ENCODE results near the gene TRAM2.

Gene TRAM2

GRCh38 chr6:52617087-52617486 lies 40.2 kb upstream of the TRAM2 start:
- TF ChIP-seq TCF12 (IDR thresholded peaks at IDR 0.05; ENCODE audit: low read depth) (no peak), CREB1 (IDR thresholded peaks at IDR 0.05; ENCODE audit: low read depth) (no peak), ZBTB7A (IDR thresholded peaks at IDR 0.05; ENCODE audit: low read depth) (no peak), FOXM1 (IDR thresholded peaks at IDR 0.05; ENCODE audit: borderline replicate concordance, low read depth) (no peak)

- TF ChIP-seq USF1 (IDR thresholded peaks at IDR 0.05) (no peak), REST (IDR thresholded peaks at IDR 0.05; ENCODE audit: low read depth) (no peak), RAD21 (IDR thresholded peaks at IDR 0.05; ENCODE audit: low read depth) (no peak), CEBPB (IDR thresholded peaks at IDR 0.05) (no peak), YY1 (IDR thresholded peaks at IDR 0.05; ENCODE audit: low read depth) (no peak), MAX (IDR thresholded peaks at IDR 0.05) (no peak), EP300 (IDR thresholded peaks at IDR 0.05; ENCODE audit: borderline replicate concordance) (no peak), NFIC (IDR thresholded peaks at IDR 0.05) (no peak), EGR1 (IDR thresholded peaks at IDR 0.05) (no peak), FOXM1 (IDR thresholded peaks at IDR 0.05; ENCODE audit: borderline replicate concordance, low read depth) (no peak), CREB1 (IDR thresholded peaks at IDR 0.05; ENCODE audit: low read depth) (no peak), ZBTB7A (IDR thresholded peaks at IDR 0.05; ENCODE audit: low read depth) (no peak), TAF1 (IDR thresholded peaks at IDR 0.05; ENCODE audit: low read depth) (no peak), TEAD4 (IDR thresholded peaks at IDR 0.05) (no peak), TCF12 (IDR thresholded peaks at IDR 0.05; ENCODE audit: low read depth) (no peak)
These were observed 39.3 kb upstream of the TRAM2 start for GRCh38 chr6:52616059-52616690.

- TF ChIP-seq RAD21 (IDR thresholded peaks at IDR 0.05; ENCODE audit: low read depth) = no peak
- TF ChIP-seq CEBPB (IDR thresholded peaks at IDR 0.05) = no peak
These were observed 35.6 kb upstream of the TRAM2 start for GRCh38 chr6:52612336-52613054.

- TF ChIP-seq NFIC (IDR thresholded peaks at IDR 0.05) (no peak), EP300 (IDR thresholded peaks at IDR 0.05; ENCODE audit: borderline replicate concordance) (no peak), RAD21 (IDR thresholded peaks at IDR 0.05; ENCODE audit: low read depth) (no peak), TCF12 (IDR thresholded peaks at IDR 0.05; ENCODE audit: low read depth) (no peak), TEAD4 (IDR thresholded peaks at IDR 0.05) (no peak), FOXM1 (IDR thresholded peaks at IDR 0.05; ENCODE audit: borderline replicate concordance, low read depth) (no peak), MAX (IDR thresholded peaks at IDR 0.05) (no peak), CREB1 (IDR thresholded peaks at IDR 0.05; ENCODE audit: low read depth) (no peak), EGR1 (IDR thresholded peaks at IDR 0.05) (no peak), ZBTB7A (IDR thresholded peaks at IDR 0.05; ENCODE audit: low read depth) (no peak), TAF1 (IDR thresholded peaks at IDR 0.05; ENCODE audit: low read depth) (no peak)
These were observed 35.0 kb upstream of the TRAM2 start for GRCh38 chr6:52611833-52612232.

GRCh38 chr6:52610745-52611355 lies 34.0 kb upstream of the TRAM2 start:
- TF ChIP-seq USF1 (IDR thresholded peaks at IDR 0.05) (no peak), REST (IDR thresholded peaks at IDR 0.05; ENCODE audit: low read depth) (no peak), TCF12 (IDR thresholded peaks at IDR 0.05; ENCODE audit: low read depth) (no peak), FOXM1 (IDR thresholded peaks at IDR 0.05; ENCODE audit: borderline replicate concordance, low read depth) (no peak), TEAD4 (IDR thresholded peaks at IDR 0.05) (no peak), EGR1 (IDR thresholded peaks at IDR 0.05) (no peak), MAX (IDR thresholded peaks at IDR 0.05) (no peak), YY1 (IDR thresholded peaks at IDR 0.05; ENCODE audit: low read depth) (no peak), ZBTB7A (IDR thresholded peaks at IDR 0.05; ENCODE audit: low read depth) (no peak), EP300 (IDR thresholded peaks at IDR 0.05; ENCODE audit: borderline replicate concordance) (no peak), NFIC (IDR thresholded peaks at IDR 0.05) (no peak), CEBPB (IDR thresholded peaks at IDR 0.05) (no peak), RAD21 (IDR thresholded peaks at IDR 0.05; ENCODE audit: low read depth) (no peak), CREB1 (IDR thresholded peaks at IDR 0.05; ENCODE audit: low read depth) (no peak), TAF1 (IDR thresholded peaks at IDR 0.05; ENCODE audit: low read depth) (no peak)

All from Ishikawa (cell line).